ENCODE measurements around the gene HAO1.

The HAO1 gene

GRCh38 chr20:7903429-7903828 is 36.8 kb downstream of the HAO1 start:
- Histone ChIP-seq H3K36me3 (ENCODE audit: insufficient read depth, low read length) (no peaks in the 10 kb centered on the region), H3K9ac (ENCODE audit: low read depth, low read length) (no peak overlapping the region), H3K4me1 (ENCODE audit: insufficient read depth, low read length) (no peaks in the 10 kb centered on the region), H3K9me3 (ENCODE audit: control insufficient read depth, insufficient read depth, low read length) (no peaks in the 10 kb centered on the region)

- Histone ChIP-seq H3K9ac (ENCODE audit: low read depth, low read length) (no peak overlapping the region), H3K9me3 (ENCODE audit: control insufficient read depth, insufficient read depth, low read length) (no peaks in the 10 kb centered on the region), H3K36me3 (ENCODE audit: insufficient read depth, low read length) (no peaks in the 10 kb centered on the region), H3K4me1 (ENCODE audit: insufficient read depth, low read length) (no peaks in the 10 kb centered on the region)
These were observed 37.4 kb downstream of the HAO1 start for GRCh38 chr20:7902879-7903278.

DNA sequence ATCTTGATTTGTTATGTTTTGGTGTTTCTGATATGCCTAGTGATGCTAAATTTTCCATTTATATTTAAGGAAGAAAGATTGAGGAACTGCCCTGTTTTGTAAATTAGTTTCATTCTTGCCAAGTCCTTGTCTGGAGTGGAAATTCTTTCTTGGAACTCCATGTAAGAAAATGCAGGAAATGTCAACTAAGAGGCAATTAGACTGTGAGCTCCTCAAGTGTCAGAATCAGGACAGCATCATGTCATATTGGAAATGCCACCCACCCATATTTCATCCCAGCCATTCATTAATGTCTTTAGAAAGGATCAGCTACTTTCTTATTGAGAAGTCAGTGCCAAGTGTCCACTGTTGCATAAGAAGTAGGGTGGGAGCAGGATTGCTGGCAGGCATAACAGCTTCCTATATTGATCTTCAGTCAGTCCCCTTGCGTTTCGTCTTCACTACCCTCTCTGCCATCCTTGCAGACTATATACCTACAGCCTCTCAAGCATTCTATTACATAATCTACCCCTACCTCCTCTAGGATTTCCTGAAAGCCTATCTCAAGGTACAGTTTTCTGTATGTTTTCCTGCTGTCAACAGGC is 42.4 kb downstream of the HAO1 start:
- Histone ChIP-seq H3K9me3 (ENCODE audit: control insufficient read depth, insufficient read depth, low read length) (no peaks in the 10 kb centered on the region), H3K9ac (ENCODE audit: low read depth, low read length) (no peak overlapping the region), H3K36me3 (ENCODE audit: insufficient read depth, low read length) (no peaks in the 10 kb centered on the region), H3K4me1 (ENCODE audit: insufficient read depth, low read length) (no peaks in the 10 kb centered on the region)

DNA sequence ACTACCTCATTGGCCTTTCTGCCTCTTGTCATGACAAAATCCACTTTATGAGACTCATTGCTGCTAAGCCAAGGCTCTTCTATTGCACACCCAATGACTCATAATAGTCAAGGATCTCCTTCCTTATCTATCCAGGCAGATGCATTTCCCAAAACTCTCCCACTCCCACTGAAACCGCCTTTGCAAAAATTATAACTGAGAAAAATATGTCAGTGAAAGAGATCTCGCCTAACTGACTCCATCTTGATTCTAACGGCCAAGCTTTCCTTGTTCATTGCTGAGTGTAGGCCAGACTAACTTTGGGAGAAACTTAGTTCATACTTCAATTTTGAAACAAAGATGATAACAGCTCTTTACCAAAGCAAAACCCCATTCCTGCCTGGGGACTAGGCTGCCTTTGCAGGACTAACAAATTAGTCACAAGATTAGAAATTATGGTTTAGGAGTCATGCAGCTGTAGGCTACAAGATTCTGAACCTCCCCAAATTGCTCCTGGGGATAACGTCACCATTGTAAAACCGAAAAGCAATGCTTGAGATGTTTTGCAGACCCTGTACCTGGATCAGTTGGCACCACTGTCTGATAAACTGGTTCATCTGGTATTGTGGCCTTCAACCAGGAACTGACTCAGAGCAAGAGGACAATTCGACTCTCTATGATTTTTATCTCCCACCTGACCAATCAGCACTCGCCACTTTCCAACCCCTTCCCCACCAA is 47.1 kb downstream of the HAO1 start:
- H3K36me3 ChIP-seq (ENCODE audit: insufficient read depth, low read length), result no peaks in the 10 kb centered on the region
- no peaks in the 10 kb centered on the region for H3K4me1 ChIP-seq (ENCODE audit: insufficient read depth, low read length)
- no peaks in the 10 kb centered on the region for H3K9me3 ChIP-seq (ENCODE audit: control insufficient read depth, insufficient read depth, low read length)
- H3K9ac ChIP-seq (ENCODE audit: low read depth, low read length), result no peak overlapping the region

- Histone ChIP-seq H3K4me1 (ENCODE audit: insufficient read depth, low read length) (peaks cover 4% of the 10 kb centered on the region; the same call in 1 of the 2 replicates), H3K9ac (ENCODE audit: low read depth, low read length) (no peak overlapping the region), H3K9me3 (ENCODE audit: control insufficient read depth, insufficient read depth, low read length) (no peaks in the 10 kb centered on the region), H3K36me3 (ENCODE audit: insufficient read depth, low read length) (no peaks in the 10 kb centered on the region)
These were observed 48.6 kb downstream of the HAO1 start for GRCh38 chr20:7891705-7892104.

GRCh38 chr20:7889736-7890135 is 50.5 kb downstream of the HAO1 start:
- H3K9me3 ChIP-seq (ENCODE audit: control insufficient read depth, insufficient read depth, low read length), result no peaks in the 10 kb centered on the region

GRCh38 chr20:7883741-7884140 is 56.5 kb downstream of the HAO1 start:
- H3K9ac ChIP-seq (ENCODE audit: low read depth, low read length), result no peak overlapping the region
- H3K9me3 ChIP-seq (ENCODE audit: control insufficient read depth, insufficient read depth, low read length), result no peaks in the 10 kb centered on the region
- no peaks in the 10 kb centered on the region for H3K36me3 ChIP-seq (ENCODE audit: insufficient read depth, low read length)
- H3K4me1 ChIP-seq (ENCODE audit: insufficient read depth, low read length), result peaks cover 4% of the 10 kb centered on the region; the same call in 1 of the 2 replicates

More at GRCh38 chr20:7889736-7890135, 50.5 kb downstream of the HAO1 start:
- H3K4me1 ChIP-seq (ENCODE audit: insufficient read depth, low read length), result peaks cover 4% of the 10 kb centered on the region; the same call in 1 of the 2 replicates
- no peak overlapping the region for H3K9ac ChIP-seq (ENCODE audit: low read depth, low read length)
- no peaks in the 10 kb centered on the region for H3K36me3 ChIP-seq (ENCODE audit: insufficient read depth, low read length)

DNA sequence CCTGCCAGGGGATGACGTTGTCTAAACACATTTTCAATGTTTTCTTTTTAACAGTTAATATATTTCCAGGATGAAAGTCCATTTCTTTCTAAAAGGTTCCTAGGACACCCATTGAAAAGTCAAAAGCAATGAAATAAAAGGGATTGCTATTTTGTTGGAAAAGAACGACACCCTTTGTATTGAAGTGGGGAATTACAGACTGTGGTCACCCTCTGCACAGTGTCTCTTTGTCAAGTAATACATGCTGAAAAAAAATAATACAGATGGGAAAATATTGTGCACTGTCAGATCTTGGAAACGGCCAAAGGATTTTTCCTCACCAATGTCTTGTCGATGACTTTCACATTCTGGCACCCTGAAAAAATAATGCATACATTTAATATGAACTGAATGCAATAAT is 56.9 kb downstream of the HAO1 start:
- Histone ChIP-seq H3K9ac (ENCODE audit: low read depth, low read length) (no peak overlapping the region), H3K9me3 (ENCODE audit: control insufficient read depth, insufficient read depth, low read length) (no peaks in the 10 kb centered on the region), H3K4me1 (ENCODE audit: insufficient read depth, low read length) (peaks cover 4% of the 10 kb centered on the region; the same call in 1 of the 2 replicates), H3K36me3 (ENCODE audit: insufficient read depth, low read length) (no peaks in the 10 kb centered on the region)

DNA sequence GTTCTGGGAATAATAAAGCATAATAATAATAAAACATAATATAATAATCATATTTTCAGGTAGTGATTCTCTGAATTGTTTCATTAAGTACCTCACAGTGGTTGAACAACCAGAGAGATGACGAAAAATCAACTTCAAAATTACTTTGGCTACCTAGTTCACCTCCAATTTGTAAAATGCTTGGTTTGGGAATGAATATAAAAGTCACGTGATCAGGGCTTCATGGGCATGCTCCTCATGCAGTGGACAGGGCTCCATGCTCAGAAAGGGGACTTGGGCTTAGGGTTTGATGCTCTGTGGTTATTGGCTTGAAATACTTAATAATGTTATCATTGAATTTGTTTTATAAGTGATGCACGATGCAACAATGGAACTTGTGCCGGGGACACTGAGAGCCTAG is 58.2 kb downstream of the HAO1 start:
- Histone ChIP-seq H3K9me3 (ENCODE audit: control insufficient read depth, insufficient read depth, low read length) (no peaks in the 10 kb centered on the region), H3K36me3 (ENCODE audit: insufficient read depth, low read length) (no peaks in the 10 kb centered on the region), H3K4me1 (ENCODE audit: insufficient read depth, low read length) (no peaks in the 10 kb centered on the region), H3K9ac (ENCODE audit: low read depth, low read length) (no peak overlapping the region)

DNA sequence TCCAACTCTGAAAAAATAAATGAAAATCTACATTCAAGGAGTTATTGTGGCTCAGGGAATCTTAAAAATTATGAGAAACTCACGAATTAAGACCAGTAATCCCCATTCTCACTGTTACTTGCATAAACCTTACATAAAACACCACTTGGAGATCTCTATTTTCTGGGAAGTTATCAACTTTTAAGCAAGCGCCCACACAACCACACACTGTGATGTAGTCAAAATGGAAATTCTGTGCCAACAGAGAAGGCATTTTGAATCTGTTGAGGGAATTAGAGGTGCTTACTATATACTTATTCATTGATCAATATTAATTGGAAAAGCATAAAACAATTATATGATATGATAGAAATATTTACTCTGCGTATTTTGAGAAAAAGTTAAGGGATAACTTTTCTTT is 58.7 kb downstream of the HAO1 start:
- Histone ChIP-seq H3K4me1 (ENCODE audit: insufficient read depth, low read length) (no peaks in the 10 kb centered on the region), H3K9me3 (ENCODE audit: control insufficient read depth, insufficient read depth, low read length) (no peaks in the 10 kb centered on the region), H3K36me3 (ENCODE audit: insufficient read depth, low read length) (no peaks in the 10 kb centered on the region), H3K9ac (ENCODE audit: low read depth, low read length) (no peak overlapping the region)

DNA sequence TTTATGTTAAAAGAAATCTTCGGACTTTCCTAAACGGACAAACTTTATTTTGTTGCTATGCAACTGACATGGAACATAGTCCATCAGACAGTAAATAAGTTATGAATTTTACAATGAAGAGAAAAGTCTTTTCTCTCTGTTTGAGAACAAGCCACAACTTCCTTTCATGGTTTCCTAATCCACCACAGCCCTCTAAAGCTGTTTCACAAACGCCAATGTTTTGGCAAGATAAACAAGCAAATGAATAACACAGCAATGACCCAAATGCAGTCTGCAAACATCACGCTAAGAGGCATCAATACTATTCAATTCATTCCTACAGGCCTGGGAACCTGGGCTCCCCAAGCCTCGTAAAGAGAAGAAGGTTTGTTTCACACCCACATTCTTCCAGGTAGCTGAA is 60.4 kb downstream of the HAO1 start:
- Histone ChIP-seq H3K36me3 (ENCODE audit: insufficient read depth, low read length) (no peaks in the 10 kb centered on the region), H3K9me3 (ENCODE audit: control insufficient read depth, insufficient read depth, low read length) (no peaks in the 10 kb centered on the region), H3K9ac (ENCODE audit: low read depth, low read length) (no peak overlapping the region), H3K4me1 (ENCODE audit: insufficient read depth, low read length) (no peaks in the 10 kb centered on the region)

GRCh38 chr20:7868108-7868507 is 72.2 kb downstream of the HAO1 start:
- no peaks in the 10 kb centered on the region for H3K4me1 ChIP-seq (ENCODE audit: insufficient read depth, low read length)
- no peaks in the 10 kb centered on the region for H3K36me3 ChIP-seq (ENCODE audit: insufficient read depth, low read length)
- H3K9ac ChIP-seq (ENCODE audit: low read depth, low read length), result no peak overlapping the region
- no peaks in the 10 kb centered on the region for H3K9me3 ChIP-seq (ENCODE audit: control insufficient read depth, insufficient read depth, low read length)

DNA sequence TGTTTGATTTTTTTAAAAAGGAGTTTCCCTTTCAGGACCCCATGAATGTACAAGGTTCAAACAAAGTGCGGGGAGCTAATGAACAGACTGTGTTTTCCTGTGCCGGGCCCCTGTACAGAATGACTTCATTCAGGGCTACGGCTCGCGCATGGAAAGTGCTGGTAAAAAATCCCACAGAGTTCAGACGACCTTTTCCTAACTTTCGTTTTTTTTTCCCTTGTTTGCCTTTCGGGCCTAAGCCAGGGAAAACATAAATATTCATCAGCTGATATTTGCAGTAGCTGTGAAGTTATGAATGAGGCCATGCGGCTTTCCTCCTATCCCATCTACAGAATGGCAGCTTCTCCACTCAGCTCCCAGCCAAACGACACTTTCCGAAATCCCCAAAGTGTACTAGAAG is 74.0 kb downstream of the HAO1 start:
- Histone ChIP-seq H3K4me1 (ENCODE audit: insufficient read depth, low read length) (no peaks in the 10 kb centered on the region), H3K9me3 (ENCODE audit: control insufficient read depth, insufficient read depth, low read length) (no peaks in the 10 kb centered on the region), H3K36me3 (ENCODE audit: insufficient read depth, low read length) (no peaks in the 10 kb centered on the region), H3K9ac (ENCODE audit: low read depth, low read length) (no peak overlapping the region)

GRCh38 chr20:7859356-7859802 is 80.9 kb downstream of the HAO1 start:
- H3K36me3 ChIP-seq (ENCODE audit: insufficient read depth, low read length), result no peaks in the 10 kb centered on the region
- H3K4me1 ChIP-seq (ENCODE audit: insufficient read depth, low read length), result peaks cover 11% of the 10 kb centered on the region
- no peak overlapping the region for H3K9ac ChIP-seq (ENCODE audit: low read depth, low read length)
- H3K9me3 ChIP-seq (ENCODE audit: control insufficient read depth, insufficient read depth, low read length), result no peaks in the 10 kb centered on the region

- Histone ChIP-seq H3K9ac (ENCODE audit: low read depth, low read length) (no peak overlapping the region), H3K9me3 (ENCODE audit: control insufficient read depth, insufficient read depth, low read length) (no peaks in the 10 kb centered on the region), H3K36me3 (ENCODE audit: insufficient read depth, low read length) (no peaks in the 10 kb centered on the region), H3K4me1 (ENCODE audit: insufficient read depth, low read length) (peaks cover 11% of the 10 kb centered on the region)
These were observed 81.5 kb downstream of the HAO1 start for GRCh38 chr20:7858734-7859250.
